ENCODE measurements around the gene ZDHHC11B.
"Not testable (repeated sequence)": the region's sequence is repeated elsewhere in the genome, so short reads cannot be mapped to it uniquely, and the experiment has no call there.

The ZDHHC11B gene

GRCh38 chr5:765948-766631, 18.4 kb downstream of the ZDHHC11B start:
- no peak for DNase-seq

GRCh38 chr5:763998-764781, 20.3 kb downstream of the ZDHHC11B start:
- no peak for DNase-seq

GRCh38 chr5:763397-763796, 21.1 kb downstream of the ZDHHC11B start:
- DNase-seq, result no peak

GRCh38 chr5:762996-763395, 21.5 kb downstream of the ZDHHC11B start:
- not testable (repeated sequence) for DNase-seq

GRCh38 chr5:761854-762710, 22.4 kb downstream of the ZDHHC11B start:
- peak; percentile 56 for DNase-seq

DNA sequence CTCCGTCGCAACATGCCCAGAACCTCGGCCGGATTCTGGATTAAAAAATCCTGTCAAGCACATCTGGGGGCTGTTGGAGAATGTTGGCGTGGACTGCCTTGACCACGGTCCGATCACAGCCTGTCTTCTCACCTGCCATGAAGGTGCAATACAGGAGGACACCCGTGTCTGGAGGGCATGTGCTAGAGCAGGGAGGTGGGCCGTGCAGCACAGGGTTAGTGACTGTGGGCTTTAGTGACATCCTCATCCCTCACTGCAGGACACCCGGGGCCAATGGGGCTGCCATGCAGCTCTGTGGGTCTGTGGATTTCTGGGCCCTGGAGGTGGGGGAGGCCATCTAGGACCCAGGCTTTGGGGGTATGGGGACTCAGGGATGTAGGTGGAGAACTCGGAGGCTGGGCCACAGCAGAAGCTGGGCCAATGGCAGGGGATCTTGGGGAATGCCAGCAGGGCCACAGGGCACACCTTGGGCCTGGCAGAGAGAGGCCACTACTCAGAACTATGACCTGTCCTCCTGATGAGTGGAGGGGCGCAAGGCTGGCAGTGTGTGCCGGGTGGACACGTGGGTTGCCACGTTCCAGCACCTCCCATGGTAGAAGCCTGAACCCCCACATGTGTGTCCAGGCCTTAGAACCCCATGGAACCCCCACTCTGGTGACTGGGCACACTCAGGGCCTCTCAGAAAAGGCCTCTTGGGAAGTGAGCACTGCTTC, 23.3 kb downstream of the ZDHHC11B start:
- peak; percentile 54 for DNase-seq

- DNase-seq, result peak; percentile 54
Measured at GRCh38 chr5:760363-761058, 24.0 kb downstream of the ZDHHC11B start.

DNA sequence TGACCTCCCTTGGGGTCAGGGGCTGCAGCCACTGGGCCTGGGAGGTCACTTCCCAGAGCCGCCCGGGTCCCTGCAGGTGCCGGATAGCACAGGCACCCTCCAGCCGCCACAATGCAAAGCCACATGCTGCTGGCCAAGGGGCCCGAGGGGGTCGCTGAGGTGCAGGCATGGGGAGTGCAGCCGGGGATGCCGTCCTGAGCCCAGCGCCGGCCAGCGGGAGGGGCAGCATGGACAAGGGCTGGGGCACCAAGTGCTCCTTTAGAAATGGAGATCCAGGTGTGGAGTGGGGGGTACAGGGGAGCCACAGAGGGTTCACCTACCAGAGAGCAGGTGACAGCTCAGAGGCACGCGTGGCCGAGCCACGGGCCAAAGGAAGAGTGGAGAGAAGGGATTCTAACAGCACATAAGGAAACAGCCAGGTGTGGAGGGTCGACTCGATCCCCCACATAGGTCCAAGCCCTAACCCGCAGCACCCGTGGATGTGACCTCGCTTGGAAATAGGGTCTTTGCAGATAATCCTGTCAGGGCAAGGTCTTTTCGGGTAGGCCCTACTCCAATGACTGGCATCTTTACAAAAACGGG, 24.7 kb downstream of the ZDHHC11B start:
- peak; percentile 54 for DNase-seq

DNA sequence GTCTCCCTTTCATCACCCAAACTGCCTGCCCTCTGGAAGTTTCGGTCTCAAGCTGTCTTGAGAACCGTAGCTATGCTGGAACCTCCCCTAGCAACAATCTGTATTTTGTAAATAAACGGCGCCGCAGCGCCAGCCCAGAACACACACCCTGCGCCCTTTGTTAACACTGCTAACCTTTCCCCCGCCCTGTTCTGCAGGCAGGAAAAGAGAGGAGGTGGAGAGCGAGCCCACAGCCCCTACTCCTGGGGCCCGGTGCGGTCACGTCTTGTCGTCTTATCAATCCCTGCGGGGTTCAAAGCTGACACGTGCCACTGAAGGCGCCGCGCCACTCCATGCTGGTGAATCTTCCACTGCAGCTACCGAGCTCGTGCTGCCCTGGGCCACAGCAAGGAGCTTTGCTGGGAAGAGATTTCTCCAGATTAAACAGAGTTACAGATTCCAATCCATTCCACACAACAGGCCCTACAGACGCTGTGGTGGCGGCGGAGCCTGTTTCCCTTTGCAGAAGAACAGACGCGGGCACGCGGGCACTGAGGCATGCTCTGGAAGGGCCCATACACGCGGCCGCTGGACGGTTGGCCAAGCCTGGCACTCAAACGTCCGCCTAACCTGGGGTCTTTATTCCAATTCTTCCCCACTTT, 25.3 kb downstream of the ZDHHC11B start:
- peak; percentile 67 for DNase-seq

GRCh38 chr5:758698-759053, 25.9 kb downstream of the ZDHHC11B start:
- DNase-seq, result peak; percentile 51

GRCh38 chr5:757931-758697, 26.4 kb downstream of the ZDHHC11B start:
- DNase-seq, result peak; percentile 59

GRCh38 chr5:757346-757930, 27.1 kb downstream of the ZDHHC11B start:
- DNase-seq, result peak; percentile 57

GRCh38 chr5:756865-757345, 27.6 kb downstream of the ZDHHC11B start:
- peak; percentile 51 for DNase-seq

- DNase-seq, result peak; percentile 50
Measured at GRCh38 chr5:756171-756570, 28.4 kb downstream of the ZDHHC11B start.

DNA sequence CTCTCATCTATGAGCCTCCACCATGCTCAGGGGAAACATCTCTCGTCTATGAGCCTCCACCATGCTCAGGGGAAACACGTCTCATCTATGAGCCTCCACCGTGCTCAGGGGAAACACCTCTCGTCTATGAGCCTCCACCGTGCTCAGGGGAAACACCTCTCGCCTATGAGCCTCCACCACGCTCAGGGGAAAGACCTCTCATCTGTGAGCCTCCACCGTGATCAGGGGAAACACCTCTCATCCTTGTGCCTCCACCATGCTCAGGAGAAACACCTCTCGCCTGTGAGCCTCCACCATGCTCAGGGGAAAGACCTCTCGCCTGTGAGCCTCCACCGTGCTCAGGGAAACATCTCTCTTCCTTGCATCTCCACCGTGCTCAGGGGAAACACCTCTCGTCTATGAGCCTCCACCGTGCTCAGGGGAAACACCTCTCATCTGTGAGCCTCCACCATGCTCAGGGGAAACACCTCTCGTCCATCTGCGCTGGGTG, 30.3 kb downstream of the ZDHHC11B start:
- peak; percentile 52 for DNase-seq

- DNase-seq, result peak; percentile 43
Measured at GRCh38 chr5:753567-754142, 30.9 kb downstream of the ZDHHC11B start.

GRCh38 chr5:752532-753115, 31.9 kb downstream of the ZDHHC11B start:
- not testable (repeated sequence) for DNase-seq

- DNase-seq, result not testable (repeated sequence)
Measured at GRCh38 chr5:751992-752391, 32.5 kb downstream of the ZDHHC11B start.

- DNase-seq, result peak; percentile 49
Measured at GRCh38 chr5:751496-751895, 33.0 kb downstream of the ZDHHC11B start.
